Naive B cell (primary cell): ENCODE data around the gene PODXL. TPM values are rescaled to one million over a fixed set of nuclear protein-coding genes. Genes with fewer than 3 reads are reported as not detected.
A peak's percentile ranks its signal among the peaks of the same experiment; 100 is the strongest.

Experiments used
- ATAC-seq, 2 donors: fragments of 150-1000 bp; cut with Tn5 transposase; 2 replicates each; pipeline ENCODE4 v1.10.0; 2021; ENCODE audit warnings: low read depth in 2 of 2, mild to moderate bottlenecking in 2 of 2, moderate library complexity in 2 of 2
- DNase-seq: peaks from one replicate; pipeline ENCODE4 v3.0.0; 2022
- H3K27ac Mint-ChIP-seq, 6 donors: one replicate each; pipeline ENCODE4 v1.8.0; 2020 to 2022; ENCODE audit warnings: mild to moderate bottlenecking in 6 of 6, mixed read lengths in 6 of 6, moderate library complexity in 5 of 6, inconsistent platforms in 2 of 6
- H3K27me3 Mint-ChIP-seq, 3 donors: one replicate each; pipeline ENCODE4 v1.8.0; 2021 to 2022; ENCODE audit warnings: mixed read lengths in 3 of 3, mild to moderate bottlenecking in 1 of 3
- H3K36me3 Mint-ChIP-seq, 2 donors: one replicate each; pipeline ENCODE4 v1.8.0; 2020 to 2022; ENCODE audit warnings: mixed read lengths in 2 of 2, inconsistent platforms in 1 of 2, mild to moderate bottlenecking in 1 of 2
- H3K4me1 Mint-ChIP-seq, 3 donors: one replicate each; pipeline ENCODE4 v1.8.0; 2020 to 2022; ENCODE audit warnings: mixed read lengths in 3 of 3, inconsistent platforms in 1 of 3, mild to moderate bottlenecking in 1 of 3, moderate library complexity in 1 of 3
- H3K4me3 Mint-ChIP-seq, 8 donors: one replicate each; pipeline ENCODE4 v1.8.0; 2020 to 2022; ENCODE audit warnings: mild to moderate bottlenecking in 8 of 8, mixed read lengths in 8 of 8, moderate library complexity in 8 of 8, inconsistent platforms in 2 of 8
- H3K9me3 Mint-ChIP-seq, 7 donors: one replicate each; pipeline ENCODE4 v1.8.0; 2020 to 2022; ENCODE audit warnings: mixed read lengths in 7 of 7, mild to moderate bottlenecking in 5 of 7, inconsistent platforms in 2 of 7, moderate library complexity in 1 of 7
- polyA plus RNA-seq, 6 donors: library from polyadenylated mRNA; unstranded; fragments of 300-500 nt; fragmentation: Illumina TruSeq; gene quantifications; one replicate each; pipeline ENCODE4 v1.2.3, GENCODE V29; 2021; ENCODE audit warnings: low read depth in 6 of 6

The PODXL gene
- polyA plus RNA-seq, 6 donors from 2014 or later = 0.12 to 0.90 (median 0.68) TPM; not detected in 1

DNA sequence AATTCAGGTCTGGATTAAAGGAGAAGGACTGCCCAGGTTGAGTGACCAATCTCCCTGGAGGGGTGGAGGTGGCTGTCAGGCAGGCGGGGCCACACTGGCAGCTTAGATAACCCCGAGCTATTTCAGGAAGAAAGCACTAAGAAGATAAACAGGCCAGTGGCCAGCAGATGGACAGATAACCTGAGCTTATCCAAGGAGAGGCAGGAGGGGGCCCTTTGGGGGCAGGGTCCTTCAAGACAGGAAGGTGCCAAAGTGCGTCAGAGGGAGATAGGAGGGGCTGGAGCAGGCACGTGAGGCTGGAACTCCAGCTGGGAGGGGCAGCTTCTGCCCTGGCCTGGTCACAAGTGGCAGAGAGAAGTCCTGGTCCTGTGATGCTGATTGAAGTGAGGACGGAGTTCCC is 29.8 kb upstream of the PODXL start:
- Mint-ChIP-seq H3K4me3 (no peak overlapping the region), H3K9me3 (no peaks in the 10 kb centered on the region), H3K4me1 (no peaks in the 10 kb centered on the region), H3K36me3 (no peaks in the 10 kb centered on the region), H3K27ac (no peak overlapping the region), H3K27me3 (peaks cover 0 to 18% (median 7%) of the 10 kb centered on the region in 3 donors)
- ATAC-seq = no peak
- DNase-seq = no peak

DNA sequence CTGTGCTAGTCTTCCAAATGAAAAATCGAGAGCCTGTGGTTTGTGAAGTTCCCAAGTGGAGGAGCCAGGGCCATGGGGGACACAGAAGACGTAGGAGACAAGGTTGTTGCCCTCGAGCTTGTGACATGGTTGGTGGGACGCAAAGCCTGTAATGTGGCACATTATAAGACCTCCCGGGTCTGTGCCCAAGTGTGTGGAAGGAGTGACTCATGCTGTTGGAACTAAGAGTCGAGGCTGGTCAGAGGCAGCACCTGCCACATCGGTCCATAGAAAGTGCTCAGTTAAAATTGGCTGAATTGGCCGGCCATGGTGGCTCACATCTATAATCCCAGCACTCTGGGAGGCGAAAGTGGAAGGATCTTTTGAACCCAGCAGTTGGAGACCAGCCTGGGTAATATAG is 27.0 kb upstream of the PODXL start:
- no peak overlapping the region for H3K27ac Mint-ChIP-seq
- H3K4me3 Mint-ChIP-seq = no peak overlapping the region
- no peaks in the 10 kb centered on the region for H3K4me1 Mint-ChIP-seq
- no peak for DNase-seq
- peaks cover 0 to 10% (median 7%) of the 10 kb centered on the region in 3 donors for H3K27me3 Mint-ChIP-seq
- no peaks in the 10 kb centered on the region for H3K36me3 Mint-ChIP-seq
- H3K9me3 Mint-ChIP-seq = no peaks in the 10 kb centered on the region
- no peak for ATAC-seq

DNA sequence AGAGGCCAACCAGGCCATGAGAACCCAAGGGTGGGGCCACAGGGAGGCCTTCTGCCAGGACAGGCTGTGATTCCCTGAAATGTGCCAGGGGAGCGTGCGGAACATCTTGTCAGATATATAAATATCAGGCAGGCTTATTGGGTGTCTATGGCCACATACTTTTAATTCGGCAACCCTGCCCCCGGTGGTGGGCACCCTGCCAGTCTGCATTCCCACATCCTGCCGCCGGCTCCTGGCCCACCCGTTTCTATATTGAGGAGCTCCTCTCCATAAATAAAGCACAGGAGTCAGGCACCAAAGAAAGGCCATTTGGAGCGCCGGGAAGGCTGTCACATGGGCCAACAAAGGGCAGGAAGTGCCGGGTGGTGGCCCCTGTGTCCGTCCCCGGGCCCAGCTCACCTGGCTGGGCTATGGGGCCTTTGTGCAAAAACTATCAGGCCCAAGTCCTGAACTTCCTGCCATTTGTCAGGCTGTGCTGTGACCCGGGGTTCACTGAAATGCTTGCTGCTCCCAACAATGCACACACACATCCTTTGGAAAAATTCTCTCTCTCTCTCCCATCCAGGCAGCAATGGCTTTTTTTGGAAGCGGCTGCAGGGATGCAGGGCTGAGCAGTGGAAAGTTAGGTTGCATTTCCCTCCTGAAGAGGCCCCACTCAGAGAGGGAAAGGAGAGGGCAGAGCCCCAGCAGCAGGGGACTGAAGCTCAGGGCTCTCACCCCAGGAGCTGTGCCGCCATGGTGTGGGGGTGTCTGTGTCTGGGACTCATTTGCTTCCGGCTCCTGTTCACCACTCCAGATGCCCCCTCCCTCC is 25.0 kb upstream of the PODXL start:
- no peak overlapping the region for H3K27ac Mint-ChIP-seq
- H3K4me1 Mint-ChIP-seq = no peaks in the 10 kb centered on the region
- ATAC-seq (no peak), DNase-seq (no peak)
- peaks cover 3 to 11% (median 7%) of the 10 kb centered on the region in 3 donors for H3K27me3 Mint-ChIP-seq
- H3K36me3 Mint-ChIP-seq = no peaks in the 10 kb centered on the region
- no peaks in the 10 kb centered on the region for H3K9me3 Mint-ChIP-seq
- H3K4me3 Mint-ChIP-seq = no peak overlapping the region

DNA sequence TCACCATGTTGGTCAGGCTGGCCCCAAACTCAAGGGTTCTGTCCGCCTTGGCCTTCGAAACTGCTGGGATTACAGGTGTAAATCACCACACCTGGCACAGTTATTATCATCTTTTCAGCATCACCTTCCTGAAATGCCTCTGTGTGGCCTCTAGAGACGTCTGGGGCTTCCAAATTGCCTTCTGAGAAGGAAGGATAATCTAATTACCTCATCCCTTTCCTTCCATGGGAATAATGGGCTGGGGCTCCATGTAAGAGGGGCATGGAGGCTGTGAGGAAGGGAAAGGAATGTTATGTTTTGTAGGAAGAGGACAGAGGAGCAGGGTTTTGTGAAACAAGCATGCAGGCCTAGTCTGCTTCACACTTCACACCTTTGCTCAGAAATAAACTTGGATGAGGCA is 22.2 kb upstream of the PODXL start:
- H3K4me3 Mint-ChIP-seq = no peak overlapping the region
- H3K36me3 Mint-ChIP-seq = no peaks in the 10 kb centered on the region

DNA sequence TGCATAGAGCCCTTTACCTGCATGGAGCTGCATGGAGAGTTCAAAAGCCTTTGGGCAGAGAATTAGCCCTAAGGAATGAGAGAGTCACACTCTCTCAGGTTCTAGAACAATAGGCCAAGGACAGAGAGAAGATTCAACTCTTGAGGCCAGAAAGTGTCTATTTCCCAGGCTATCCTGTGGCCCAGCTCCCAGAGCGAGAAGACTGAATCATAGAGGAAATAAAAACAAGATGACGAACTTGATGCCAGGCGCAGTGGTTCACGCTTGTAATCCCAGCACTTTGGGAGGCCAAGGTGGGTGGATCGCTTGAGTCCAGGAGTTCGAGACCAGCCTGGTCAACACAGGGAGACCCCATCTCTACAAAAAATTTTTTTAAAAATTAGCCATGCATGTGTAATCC is 18.3 kb upstream of the PODXL start:
- no peak overlapping the region for H3K4me3 Mint-ChIP-seq
- H3K36me3 Mint-ChIP-seq = no peaks in the 10 kb centered on the region
- peaks cover 5 to 23% (median 6%) of the 10 kb centered on the region in 3 donors for H3K27me3 Mint-ChIP-seq
- ATAC-seq (no peak), DNase-seq (no peak)
- H3K27ac Mint-ChIP-seq = no peak overlapping the region
- H3K9me3 Mint-ChIP-seq = peaks cover 0 to 1% (median 0%) of the 10 kb centered on the region in 7 donors
- no peaks in the 10 kb centered on the region for H3K4me1 Mint-ChIP-seq

More for the DNA sequence above, 22.2 kb upstream of the PODXL start:
- Mint-ChIP-seq H3K27me3 (peaks cover under 1 to 12% (median 6%) of the 10 kb centered on the region in 3 donors), H3K9me3 (peaks cover 0 to 1% (median 0%) of the 10 kb centered on the region in 7 donors), H3K4me1 (no peaks in the 10 kb centered on the region), H3K27ac (no peak overlapping the region)
- no peak for DNase-seq
- no peak for ATAC-seq

DNA sequence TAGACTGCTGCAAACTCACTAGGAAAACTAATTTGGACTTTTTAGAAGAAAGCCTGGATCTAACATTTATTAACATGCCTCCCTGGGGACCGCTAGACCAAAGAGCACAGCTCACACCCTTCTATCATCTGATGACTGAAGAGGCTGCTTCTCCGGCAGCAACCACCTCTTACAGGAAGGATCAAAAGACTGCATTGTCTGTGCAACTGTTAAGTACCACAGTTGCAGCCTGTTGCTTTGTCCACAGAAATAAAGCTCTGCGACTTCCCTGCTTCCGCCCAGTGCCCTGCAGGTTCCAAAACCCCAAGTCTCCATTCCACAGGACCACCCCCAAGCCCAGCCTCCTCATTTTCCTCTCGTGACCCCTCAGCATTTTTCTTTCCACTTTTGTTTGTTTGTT is 14.0 kb upstream of the PODXL start:
- DNase-seq (no peak), ATAC-seq (no peak)
- H3K4me1 Mint-ChIP-seq = no peaks in the 10 kb centered on the region
- peak overlapping the region in 1 of 8 donors; percentile 11 for H3K4me3 Mint-ChIP-seq
- peaks cover 0 to 1% (median 0%) of the 10 kb centered on the region in 7 donors for H3K9me3 Mint-ChIP-seq
- peak overlapping the region in 1 of 6 donors; percentile 15 for H3K27ac Mint-ChIP-seq
- H3K27me3 Mint-ChIP-seq = peaks cover 0 to 24% (median 5%) of the 10 kb centered on the region in 3 donors
- no peaks in the 10 kb centered on the region for H3K36me3 Mint-ChIP-seq

DNA sequence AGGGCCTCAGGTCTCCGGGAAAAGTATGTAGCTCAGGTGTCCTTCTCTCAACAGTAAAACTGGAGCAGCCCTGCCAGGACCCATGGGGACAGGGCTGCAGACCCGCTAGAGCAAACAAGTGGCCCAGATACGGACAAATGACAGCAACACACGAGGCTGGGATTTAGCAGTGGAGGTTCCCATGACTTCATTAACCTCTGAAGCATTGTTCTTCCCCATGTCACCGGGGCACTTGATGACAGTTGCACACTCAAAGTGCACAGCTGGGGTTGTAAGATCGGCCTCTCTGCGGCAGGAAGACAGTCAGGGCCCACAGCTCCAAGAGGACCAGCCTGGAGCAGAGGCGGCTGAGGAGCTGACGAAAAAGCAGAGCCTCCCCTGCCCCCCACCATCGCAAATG is 12.5 kb upstream of the PODXL start:
- Mint-ChIP-seq H3K36me3 (no peaks in the 10 kb centered on the region), H3K27me3 (peaks cover 0 to 18% (median 5%) of the 10 kb centered on the region in 3 donors), H3K27ac (no peak overlapping the region), H3K4me1 (no peaks in the 10 kb centered on the region), H3K9me3 (peaks cover 0 to 3% (median 0%) of the 10 kb centered on the region in 7 donors), H3K4me3 (peak overlapping the region in 1 of 8 donors; percentile 67)
- DNase-seq (no peak), ATAC-seq (no peak)

DNA sequence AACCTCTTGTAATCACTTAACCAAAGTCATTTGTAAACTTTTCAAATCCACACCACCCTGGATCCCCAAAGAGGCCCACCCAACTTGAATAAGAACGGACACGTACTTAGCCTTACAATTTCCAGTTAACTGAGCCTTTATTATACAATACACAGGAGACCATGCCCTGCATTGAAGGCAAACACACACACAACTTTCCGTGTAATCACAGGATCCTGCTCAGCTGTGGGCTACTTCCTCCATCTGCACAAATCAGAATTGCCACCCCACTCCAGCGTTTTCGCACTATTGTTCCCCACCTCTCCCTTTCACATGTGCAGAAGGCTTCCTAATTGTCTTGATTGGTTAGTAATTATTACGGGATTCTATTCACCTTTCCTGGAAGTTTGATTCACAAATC is 12.1 kb upstream of the PODXL start:
- no peak for DNase-seq
- ATAC-seq = no peak

DNA sequence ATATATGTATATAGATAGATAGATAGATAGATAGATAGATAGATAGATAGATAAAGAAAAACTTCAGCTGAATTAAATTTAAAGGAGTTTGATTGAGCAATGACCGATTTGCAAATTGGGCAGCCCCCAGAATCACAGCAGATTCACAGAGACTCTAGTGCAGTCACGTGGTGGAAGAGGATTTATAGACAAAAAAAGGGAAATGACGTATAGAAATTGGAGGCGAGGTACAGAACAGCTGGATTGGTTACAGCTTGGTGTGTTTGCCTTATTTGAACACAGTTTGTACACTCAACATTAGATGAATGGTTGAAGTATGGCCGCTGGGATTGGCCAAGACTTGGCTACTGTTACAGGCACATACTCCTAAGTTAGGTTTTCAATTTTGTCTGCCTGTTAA is 8.2 kb upstream of the PODXL start:
- H3K27me3 Mint-ChIP-seq = peaks cover 0 to 13% (median 4%) of the 10 kb centered on the region in 3 donors
- DNase-seq = no peak
- no peak overlapping the region for H3K27ac Mint-ChIP-seq
- H3K9me3 Mint-ChIP-seq = peaks cover 0 to 2% (median 0%) of the 10 kb centered on the region in 7 donors
- ATAC-seq = no peak
- H3K36me3 Mint-ChIP-seq = no peaks in the 10 kb centered on the region
- no peak overlapping the region for H3K4me3 Mint-ChIP-seq
- no peaks in the 10 kb centered on the region for H3K4me1 Mint-ChIP-seq

More for the DNA sequence above, 12.1 kb upstream of the PODXL start:
- Mint-ChIP-seq H3K27me3 (peaks cover 0 to 16% (median 4%) of the 10 kb centered on the region in 3 donors), H3K36me3 (no peaks in the 10 kb centered on the region), H3K4me3 (no peak overlapping the region), H3K27ac (no peak overlapping the region), H3K4me1 (no peaks in the 10 kb centered on the region), H3K9me3 (peaks cover 0 to 2% (median 0%) of the 10 kb centered on the region in 7 donors)

DNA sequence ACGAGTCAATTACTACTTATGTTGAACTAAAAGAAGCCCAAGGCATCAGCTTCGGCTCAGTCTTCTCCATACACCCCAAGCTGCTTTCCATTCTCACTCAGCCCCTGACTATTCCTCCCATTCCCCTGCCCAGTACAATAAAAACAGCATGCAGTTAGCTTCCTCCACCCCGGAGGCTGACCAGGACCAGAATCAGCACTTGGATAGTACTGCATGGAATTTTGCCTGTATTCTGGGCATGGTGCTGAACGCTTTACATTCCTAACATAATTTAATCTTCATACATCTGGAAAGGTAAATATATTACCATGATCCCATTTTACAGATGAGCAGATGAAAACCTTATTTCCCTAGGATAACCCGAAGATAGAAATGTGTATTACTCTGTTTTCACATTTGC is 7.5 kb upstream of the PODXL start:
- no peak for ATAC-seq
- peaks cover 0 to 12% (median 4%) of the 10 kb centered on the region in 3 donors for H3K27me3 Mint-ChIP-seq
- peaks cover 0 to 2% (median 0%) of the 10 kb centered on the region in 7 donors for H3K9me3 Mint-ChIP-seq
- no peak overlapping the region for H3K4me3 Mint-ChIP-seq
- H3K4me1 Mint-ChIP-seq = no peaks in the 10 kb centered on the region
- DNase-seq = no peak
- H3K36me3 Mint-ChIP-seq = no peaks in the 10 kb centered on the region
- H3K27ac Mint-ChIP-seq = no peak overlapping the region

DNA sequence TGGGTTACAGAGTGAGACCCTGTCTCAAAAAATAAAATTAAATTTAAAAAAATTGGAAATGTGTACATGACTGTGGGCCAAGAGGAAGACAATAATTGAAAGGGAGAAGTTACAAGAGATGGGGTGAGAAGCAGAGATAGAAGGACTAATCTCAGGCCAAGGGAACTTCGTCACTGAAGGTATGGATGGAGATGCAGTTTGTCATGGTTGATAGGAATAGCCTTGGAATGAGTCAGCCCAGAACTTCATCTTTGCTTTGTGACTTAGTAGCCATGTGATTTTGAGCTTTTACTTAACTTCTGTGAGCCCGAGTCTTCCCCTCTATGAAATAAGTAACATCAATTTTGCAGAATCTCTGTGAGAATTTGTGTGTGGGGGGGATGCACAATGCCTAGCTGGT is 6.5 kb upstream of the PODXL start:
- H3K9me3 Mint-ChIP-seq = peaks cover 0 to 2% (median 0%) of the 10 kb centered on the region in 7 donors
- H3K4me3 Mint-ChIP-seq = no peak overlapping the region
- no peak overlapping the region for H3K27ac Mint-ChIP-seq
- H3K4me1 Mint-ChIP-seq = peaks cover 0 to 2% (median 0%) of the 10 kb centered on the region in 3 donors
- H3K27me3 Mint-ChIP-seq = peaks cover 0 to 9% (median 6%) of the 10 kb centered on the region in 3 donors
- ATAC-seq = no peak
- no peak for DNase-seq
- no peaks in the 10 kb centered on the region for H3K36me3 Mint-ChIP-seq

DNA sequence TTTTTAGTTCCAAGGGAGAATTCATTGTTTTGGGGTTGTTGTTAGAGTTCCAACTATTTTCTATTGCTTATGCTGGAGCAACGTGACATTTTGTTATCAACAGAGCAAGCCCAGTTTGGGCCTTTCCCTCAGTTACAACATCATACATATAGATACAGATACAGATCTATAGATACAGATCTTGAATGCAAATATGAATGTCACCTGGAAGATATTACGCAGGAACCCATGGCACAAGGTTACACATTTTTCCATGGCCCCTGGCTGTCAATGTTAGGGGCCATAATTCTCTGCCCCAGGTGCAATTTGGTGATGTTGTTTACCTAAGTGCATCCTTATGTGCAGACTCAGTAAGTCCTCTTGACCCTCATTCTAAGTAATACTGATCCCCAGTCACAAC is 3.6 kb upstream of the PODXL start:
- Mint-ChIP-seq H3K36me3 (no peaks in the 10 kb centered on the region), H3K4me3 (peak overlapping the region in 1 of 8 donors; percentile 8), H3K4me1 (peaks cover 14 to 23% (median 18%) of the 10 kb centered on the region in 3 donors), H3K27ac (no peak overlapping the region), H3K9me3 (peaks cover 0 to under 1% (median 0%) of the 10 kb centered on the region in 7 donors), H3K27me3 (peaks cover 4 to 20% (median 13%) of the 10 kb centered on the region in 3 donors)
- ATAC-seq (no peak), DNase-seq (no peak)

DNA sequence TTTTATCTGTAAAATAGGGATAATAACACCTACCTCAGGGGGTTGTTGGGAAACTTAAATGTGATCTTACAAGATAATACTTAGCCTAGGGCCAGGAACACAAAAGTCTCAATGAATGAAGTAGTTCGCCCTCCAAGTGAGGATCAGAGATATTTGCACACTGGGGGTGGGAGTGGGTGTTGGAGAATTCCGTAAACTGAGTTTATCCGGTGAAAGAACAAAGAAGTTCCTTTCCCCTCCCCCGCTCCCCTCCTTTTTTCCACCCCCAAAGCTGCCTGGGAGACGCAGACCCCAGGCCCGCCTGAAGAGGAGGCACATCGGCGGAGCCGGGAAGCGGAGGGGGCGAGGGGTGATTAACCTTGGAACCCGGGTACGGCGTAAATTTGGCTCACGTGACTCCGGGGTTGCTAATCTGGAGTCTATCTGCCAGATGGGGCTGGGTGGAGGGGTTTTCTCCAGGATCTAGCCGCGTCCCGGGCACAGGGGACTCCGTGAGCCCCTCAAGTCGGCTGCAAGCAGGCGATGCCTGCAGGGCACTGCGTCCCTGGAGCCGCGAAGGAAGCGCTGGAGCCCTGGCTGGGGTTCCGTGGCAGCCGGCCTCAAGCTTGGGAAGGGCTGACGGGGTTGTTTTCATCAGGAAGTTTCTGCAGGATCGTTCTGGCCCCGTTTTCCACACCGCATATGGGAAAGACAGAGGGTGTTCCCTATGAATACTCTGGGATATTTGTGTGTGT is 1.4 kb upstream of the PODXL start:
- Mint-ChIP-seq H3K9me3 (no peaks in the 10 kb centered on the region), H3K4me1 (peaks cover 18 to 28% (median 22%) of the 10 kb centered on the region in 3 donors), H3K27me3 (peaks cover 23 to 29% (median 26%) of the 10 kb centered on the region in 3 donors), H3K4me3 (peak overlapping the region in 7 of 8 donors; percentile 9 to 91 (median 82)), H3K27ac (no peak overlapping the region), H3K36me3 (no peaks in the 10 kb centered on the region)
- DNase-seq = no peak
- ATAC-seq = no peak
